Erythroblast (primary cell): ENCODE results near the gene CARNS1.
A peak's percentile ranks its signal among the peaks of the same experiment; 100 is the strongest.
"Not testable (repeated sequence)": the region's sequence is repeated elsewhere in the genome, so short reads cannot be mapped to it uniquely, and the experiment has no call there.

Experiments used
- DNase-seq, 2 experiments: peaks; one replicate each; lab custom pipeline; 2025; lab: John Stamatoyannopoulos, UW
- GATA1 ChIP-seq: IDR thresholded peaks from 2 replicates; pipeline ENCODE4 v1.6.1; 2011; ENCODE audit warnings: low read depth, mild to moderate bottlenecking, control low read depth, low read length, moderate library complexity
- POLR2A ChIP-seq: IDR thresholded peaks from 2 replicates; pipeline ENCODE4 v1.6.1; 2011; ENCODE audit warnings: mild to moderate bottlenecking, low read length

The CARNS1 gene

GRCh38 chr11:67416416-67417335 lies 1.2 kb downstream of the CARNS1 start:
- TF ChIP-seq POLR2A (no peak), GATA1 (no peak)

GRCh38 chr11:67417425-67417824 lies 1.9 kb downstream of the CARNS1 start:
- no peak for DNase-seq
- no peak for TF ChIP-seq GATA1
- TF ChIP-seq POLR2A: no peak

More at GRCh38 chr11:67416416-67417335, 1.2 kb downstream of the CARNS1 start:
- DNase-seq: peak; percentile 42 to 47

DNA sequence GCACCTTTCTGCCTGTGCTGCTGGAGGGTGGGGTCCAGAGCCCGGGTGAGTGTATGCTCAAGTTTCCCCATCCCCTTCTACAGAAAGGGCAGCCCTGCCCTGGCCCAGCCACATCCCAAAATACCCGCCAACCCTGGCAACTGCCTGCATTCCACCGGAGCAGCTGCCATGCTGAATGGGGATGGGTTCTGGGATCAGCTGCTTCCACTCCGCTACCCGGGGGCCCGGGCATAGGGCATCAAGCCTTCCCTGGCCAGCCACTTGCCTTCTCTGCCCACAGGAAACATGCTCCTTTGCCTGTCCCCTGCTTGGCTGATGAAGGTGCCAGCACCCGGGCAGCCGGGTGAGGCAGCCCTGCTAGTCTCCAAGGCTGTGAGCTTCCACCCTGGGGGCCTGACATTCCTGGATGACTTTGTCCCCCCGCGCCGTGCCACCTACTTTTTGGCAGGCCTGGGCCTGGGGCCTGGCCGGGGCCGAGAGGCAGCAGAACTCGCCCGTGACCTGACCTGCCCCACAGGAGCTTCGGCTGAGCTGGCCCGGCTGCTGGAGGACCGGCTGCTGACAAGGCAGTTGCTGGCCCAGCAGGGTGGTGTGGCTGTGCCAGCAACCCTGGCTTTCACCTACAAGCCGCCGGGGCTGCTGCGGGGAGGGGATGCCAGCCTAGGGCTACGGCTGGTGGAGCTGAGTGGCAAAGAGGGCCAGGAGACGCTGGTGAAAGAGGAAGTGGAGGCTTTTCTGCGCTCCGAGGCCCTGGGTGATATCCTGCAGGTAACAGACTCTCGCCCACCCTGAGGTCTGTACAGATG lies 3.2 kb downstream of the CARNS1 start:
- TF ChIP-seq POLR2A (no peak), GATA1 (no peak)
- DNase-seq: no peak

DNA sequence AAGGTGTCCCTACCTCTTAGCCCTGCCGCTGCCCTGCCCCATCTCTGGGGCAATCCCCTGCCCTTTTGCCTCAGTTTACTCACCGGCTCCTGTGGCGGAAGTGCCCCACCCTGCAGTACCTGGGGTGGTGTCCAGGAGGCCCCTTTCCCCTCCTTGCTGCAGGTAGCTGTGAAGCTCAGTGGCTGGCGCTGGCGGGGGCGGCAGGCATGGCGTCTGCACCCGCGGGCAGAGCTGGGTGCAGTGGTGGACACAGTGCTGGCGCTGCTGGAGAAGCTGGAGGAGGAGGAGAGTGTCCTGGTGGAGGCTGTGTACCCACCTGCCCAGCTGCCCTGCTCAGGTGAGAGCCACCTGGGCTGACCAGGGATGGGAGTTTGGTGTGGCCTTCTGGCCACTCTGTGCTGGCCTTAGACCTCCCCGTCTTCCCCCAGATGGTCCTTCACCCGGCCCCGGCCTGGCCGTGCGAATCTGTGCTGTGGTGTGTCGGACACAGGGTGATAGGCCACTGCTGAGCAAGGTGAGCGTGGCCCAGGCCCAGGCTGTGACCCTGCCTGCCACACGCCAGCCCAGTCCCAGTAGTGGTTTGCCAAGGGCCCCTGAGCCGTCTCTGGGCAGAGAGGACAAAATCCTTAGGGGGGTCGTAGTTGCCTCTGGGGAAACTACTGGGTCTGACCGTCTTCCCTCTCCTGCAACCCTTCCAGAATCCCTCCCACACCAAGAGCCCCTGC lies 4.0 kb downstream of the CARNS1 start:
- DNase-seq: no peak
- no peak for TF ChIP-seq GATA1
- TF ChIP-seq POLR2A: no peak

DNA sequence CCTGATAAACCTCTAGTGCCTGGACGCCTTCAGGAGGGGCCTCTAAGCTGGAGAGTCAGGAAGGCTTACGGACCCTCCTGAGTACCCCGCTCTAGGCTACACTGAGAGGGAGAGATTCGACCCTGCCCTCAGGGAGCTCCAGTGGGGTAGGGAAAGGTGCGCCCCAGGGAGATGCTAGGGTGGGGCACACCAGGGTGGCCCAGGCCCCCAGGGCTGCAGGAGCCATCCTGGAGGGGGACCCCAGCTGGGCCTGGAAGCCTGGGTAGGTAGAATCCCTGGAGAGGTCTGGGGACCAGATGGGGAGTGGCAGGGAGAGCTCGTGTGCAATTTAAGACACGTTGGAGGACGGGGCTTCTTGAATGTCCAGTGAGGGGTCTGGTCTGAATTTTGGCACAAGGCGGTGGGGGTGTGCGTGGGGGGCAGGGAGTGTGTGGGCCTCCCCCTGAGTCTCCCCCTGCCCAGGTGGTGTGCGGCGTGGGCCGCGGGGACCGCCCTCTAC lies 4.7 kb downstream of the CARNS1 start:
- no peak for DNase-seq
- TF ChIP-seq GATA1 (no peak), POLR2A (no peak)

- DNase-seq: peak; percentile 93 to 97
- no peak for TF ChIP-seq GATA1
- TF ChIP-seq POLR2A: peak; percentile 43
These were observed 5.4 kb downstream of the CARNS1 start for GRCh38 chr11:67420646-67421429.

- TF ChIP-seq GATA1 (no peak), POLR2A (no peak)
- no peak for DNase-seq
These were observed 6.1 kb downstream of the CARNS1 start for GRCh38 chr11:67421430-67422031.

DNA sequence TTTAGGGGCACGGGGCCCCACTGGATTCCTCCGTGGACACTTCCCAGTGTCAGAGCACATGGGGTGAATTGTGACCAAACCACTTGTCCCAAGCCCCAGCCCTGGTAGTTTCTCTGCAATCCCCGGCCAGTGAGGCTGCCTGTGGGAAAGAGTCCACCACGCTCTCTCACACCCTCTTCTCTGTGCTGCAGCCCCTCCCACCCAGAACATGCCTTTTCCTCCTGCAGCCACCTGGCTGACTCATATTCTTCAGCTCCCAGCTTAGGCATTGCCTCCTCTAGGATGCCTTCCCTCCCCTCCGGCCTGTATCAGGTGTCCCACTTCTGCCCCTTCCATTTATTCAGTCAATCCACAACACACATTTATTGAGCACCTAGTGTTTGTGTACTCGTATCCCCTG lies 7.4 kb downstream of the CARNS1 start:
- DNase-seq: no peak
- peak; percentile 20 for TF ChIP-seq POLR2A
- TF ChIP-seq GATA1: no peak

GRCh38 chr11:67423466-67423865 lies 8.0 kb downstream of the CARNS1 start:
- no peak for DNase-seq
- TF ChIP-seq POLR2A (no peak), GATA1 (no peak)

GRCh38 chr11:67423891-67424613 lies 8.6 kb downstream of the CARNS1 start:
- TF ChIP-seq GATA1 (no peak), POLR2A (no peak)
- DNase-seq: no peak

- DNase-seq: not testable (repeated sequence)
These were observed 11.9 kb downstream of the CARNS1 start for GRCh38 chr11:67427364-67427859.
